ENCODE measurements around the gene SCAF4. TPM values are rescaled to one million over a fixed set of nuclear protein-coding genes. Genes with fewer than 3 reads are reported as not detected.

SCAF4 gene
- total and polyA plus RNA-seq, 2 of the 8 experiments (the other 6 are each of a cell fraction or from before 2014, with no cell fraction given), result 28.9 to 55.1 TPM

GRCh38 chr21:31684918-31685317 is 47.0 kb downstream of the SCAF4 start (continued):
- TF ChIP-seq CHD7 (IDR thresholded peaks at IDR 0.05; ENCODE audit: insufficient replicate concordance, low read length), result no peak
- no peak for TF ChIP-seq CEBPB (IDR thresholded peaks at IDR 0.05; ENCODE audit: low read depth, low read length)
- no peak for TF ChIP-seq CBX5 (IDR thresholded peaks at IDR 0.05; ENCODE audit: low read depth, low read length)
